Endodermal cell (in vitro differentiated cells): Measurements from ENCODE around the gene POMC. TPM values are rescaled to one million over a fixed set of nuclear protein-coding genes. Genes with fewer than 3 reads are reported as not detected.

Experiments
- DNase-seq: peaks from one replicate; pipeline ENCODE4 v3.0.0-alpha.2; 2017
- H3K27ac ChIP-seq: 2 replicates; pipeline ENCODE4 v1.5.1; 2013; ENCODE audit warnings: mild to moderate bottlenecking, low read depth, low read length, moderate library complexity
- H3K27me3 ChIP-seq: 2 replicates; pipeline ENCODE4 v1.6.1; 2013; ENCODE audit warnings: mild to moderate bottlenecking, low read length, moderate library complexity; ENCODE audit not compliant: insufficient read depth, control insufficient read depth, poor library complexity, severe bottlenecking
- H3K36me3 ChIP-seq: 2 replicates; pipeline ENCODE4 v1.7.0; 2013; ENCODE audit warnings: mild to moderate bottlenecking, low read length, moderate library complexity; ENCODE audit not compliant: control insufficient read depth, insufficient read depth
- H3K4me1 ChIP-seq: one replicate; pipeline ENCODE4 v1.7.0; 2013; ENCODE audit warnings: low read length; ENCODE audit not compliant: control insufficient read depth, insufficient read depth
- H3K4me3 ChIP-seq: 2 replicates; pipeline ENCODE4 v1.5.1; 2013; ENCODE audit warnings: mild to moderate bottlenecking, low read length, moderate library complexity
- H3K9ac ChIP-seq: 2 replicates; pipeline ENCODE4 v1.6.1; 2013; ENCODE audit warnings: mild to moderate bottlenecking, low read length, moderate library complexity; ENCODE audit not compliant: poor library complexity, severe bottlenecking; ENCODE audit errors: extremely low read depth
- H3K9me3 ChIP-seq: 2 replicates; pipeline ENCODE4 v1.6.1; 2013; ENCODE audit warnings: mild to moderate bottlenecking, low read length, moderate library complexity; ENCODE audit not compliant: control insufficient read depth
- H3K27ac Mint-ChIP-seq: 2 replicates; pipeline ENCODE4 v1.8.0; 2020; ENCODE audit warnings: mixed read lengths
- H3K27me3 Mint-ChIP-seq: 2 replicates; pipeline ENCODE4 v1.8.0; 2021; ENCODE audit warnings: mild to moderate bottlenecking, mixed read lengths; ENCODE audit not compliant: insufficient read depth
- H3K36me3 Mint-ChIP-seq: 2 replicates; pipeline ENCODE4 v1.8.0; 2020; ENCODE audit warnings: low read depth, mixed read lengths
- H3K4me1 Mint-ChIP-seq: 2 replicates; pipeline ENCODE4 v1.8.0; 2020; ENCODE audit warnings: mixed read lengths
- H3K4me3 Mint-ChIP-seq: 2 replicates; pipeline ENCODE4 v1.8.0; 2020; ENCODE audit warnings: mild to moderate bottlenecking, moderate library complexity, mixed read lengths
- H3K9me3 Mint-ChIP-seq: 2 replicates; pipeline ENCODE4 v1.8.0; 2020; ENCODE audit warnings: mild to moderate bottlenecking, mixed read lengths
- WGBS, 2 experiments: methylation state at CpG; one replicate each; pipeline versions ENCODE4 v1.1.5 to v1.1.7; 2013; ENCODE audit warnings: missing lambda C conversion rate in 2 of 2, mixed read lengths in 1 of 2; ENCODE audit not compliant: insufficient coverage in 1 of 2, insufficient read length in 1 of 2; 5-methylcytosine and 5-hydroxymethylcytosine counted together
- total RNA-seq, 2 donors: library from RNA; stranded (reverse); fragmentation: NEBNext Ultra II Directional in 1 of 2; extraction: Animal tissue kit (Norgen Biotek cat#: 25700) in 1 of 2; gene quantifications; 2 replicates in 1 of 2; 3 replicates in 1 of 2; pipeline ENCODE4 v1.2.1, GENCODE V29; 2021
- TF ChIP-seq, protein P1 (sequence below): fragments of 200-600 bp; sonication (generic); conservative IDR thresholded peaks from 2 replicates; pipeline ENCODE4 v1.5.0; 2021; ENCODE audit warnings: antibody characterized with exemption, mild to moderate bottlenecking

POMC gene
- total RNA-seq, 2 donors from 2014 or later = 10.9 to 14.5 TPM

- H3K9me3 ChIP-seq = no peaks in the 10 kb centered on the region
- TF ChIP-seq, protein P1, sequence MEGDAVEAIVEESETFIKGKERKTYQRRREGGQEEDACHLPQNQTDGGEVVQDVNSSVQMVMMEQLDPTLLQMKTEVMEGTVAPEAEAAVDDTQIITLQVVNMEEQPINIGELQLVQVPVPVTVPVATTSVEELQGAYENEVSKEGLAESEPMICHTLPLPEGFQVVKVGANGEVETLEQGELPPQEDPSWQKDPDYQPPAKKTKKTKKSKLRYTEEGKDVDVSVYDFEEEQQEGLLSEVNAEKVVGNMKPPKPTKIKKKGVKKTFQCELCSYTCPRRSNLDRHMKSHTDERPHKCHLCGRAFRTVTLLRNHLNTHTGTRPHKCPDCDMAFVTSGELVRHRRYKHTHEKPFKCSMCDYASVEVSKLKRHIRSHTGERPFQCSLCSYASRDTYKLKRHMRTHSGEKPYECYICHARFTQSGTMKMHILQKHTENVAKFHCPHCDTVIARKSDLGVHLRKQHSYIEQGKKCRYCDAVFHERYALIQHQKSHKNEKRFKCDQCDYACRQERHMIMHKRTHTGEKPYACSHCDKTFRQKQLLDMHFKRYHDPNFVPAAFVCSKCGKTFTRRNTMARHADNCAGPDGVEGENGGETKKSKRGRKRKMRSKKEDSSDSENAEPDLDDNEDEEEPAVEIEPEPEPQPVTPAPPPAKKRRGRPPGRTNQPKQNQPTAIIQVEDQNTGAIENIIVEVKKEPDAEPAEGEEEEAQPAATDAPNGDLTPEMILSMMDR = no peak
- Mint-ChIP-seq H3K4me1 (no peaks in the 10 kb centered on the region), H3K36me3 (no peaks in the 10 kb centered on the region), H3K4me3 (no peak overlapping the region), H3K9me3 (peaks cover 10% of the 10 kb centered on the region), H3K27me3 (peaks cover 12% of the 10 kb centered on the region), H3K27ac (no peak overlapping the region)
- no peaks in the 10 kb centered on the region for H3K36me3 ChIP-seq
- no peak overlapping the region for H3K27ac ChIP-seq
- H3K9ac ChIP-seq = no peak overlapping the region
- no peaks in the 10 kb centered on the region for H3K4me1 ChIP-seq
- H3K27me3 ChIP-seq = peaks cover 11% of the 10 kb centered on the region
- H3K4me3 ChIP-seq = no peak overlapping the region
- DNase-seq = no peak
- 91 to 92% methylated on average over 9 to 10 of the region's 10 CpGs for WGBS, 2 experiments
Observed at GRCh38 chr2:25178976-25179375, 10.6 kb upstream of the POMC start.

DNA sequence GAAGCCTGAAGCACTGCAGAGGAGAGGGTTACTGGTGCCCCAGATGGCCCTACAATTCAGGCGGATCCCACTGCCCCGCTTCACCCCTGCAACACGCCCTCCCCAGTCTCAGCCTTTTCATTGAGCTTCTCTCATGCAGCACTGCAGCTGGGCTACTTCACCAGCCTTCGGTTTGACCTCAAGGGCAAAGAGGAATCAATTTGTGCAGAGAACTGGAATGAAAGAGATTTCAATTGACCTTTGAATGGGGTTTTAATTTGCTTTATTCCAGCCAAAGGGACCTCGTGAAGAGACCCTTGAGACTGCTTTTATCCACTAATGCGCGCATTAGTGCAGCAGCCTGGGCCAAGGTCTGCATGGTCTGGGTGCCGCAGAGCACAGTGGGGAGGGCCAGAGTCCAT lies 8.8 kb upstream of the POMC start:
- no peak for DNase-seq
- H3K36me3 Mint-ChIP-seq = no peaks in the 10 kb centered on the region
- no peak overlapping the region for H3K4me3 Mint-ChIP-seq

DNA sequence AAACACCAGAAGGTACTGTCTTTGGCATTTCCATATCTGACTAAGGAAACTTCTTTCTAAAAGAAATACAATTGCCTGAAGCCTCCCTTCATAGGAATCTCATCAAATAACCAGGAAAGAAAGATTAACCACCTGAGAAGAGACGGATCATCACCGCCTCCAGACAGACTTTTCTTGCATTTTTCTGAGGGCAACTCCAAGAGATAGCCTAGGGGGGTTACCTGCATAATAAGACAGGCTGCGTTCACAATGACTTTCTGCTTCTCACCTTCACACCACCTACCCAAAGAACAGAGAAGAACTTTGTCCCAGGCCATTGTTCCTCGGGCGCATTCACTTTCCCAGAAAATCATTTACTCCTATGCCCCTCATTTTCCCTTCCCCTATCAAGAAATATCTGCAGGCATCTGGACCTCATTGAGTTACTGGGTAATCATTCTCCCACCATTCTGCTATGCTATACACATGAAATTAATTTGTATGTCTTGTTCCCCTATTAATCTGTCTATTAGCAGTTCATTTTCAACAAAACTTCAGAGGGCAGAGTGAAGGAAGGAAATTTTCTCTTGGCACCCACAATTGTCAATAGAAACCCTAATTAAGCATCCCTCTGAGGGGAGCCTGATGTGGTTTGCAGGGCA lies 8.3 kb upstream of the POMC start:
- Mint-ChIP-seq H3K27ac (no peak overlapping the region), H3K4me1 (no peaks in the 10 kb centered on the region), H3K27me3 (peaks cover 13% of the 10 kb centered on the region), H3K9me3 (peaks cover 1% of the 10 kb centered on the region), H3K36me3 (no peaks in the 10 kb centered on the region), H3K4me3 (no peak overlapping the region)
- Histone ChIP-seq H3K9ac (no peak overlapping the region), H3K27me3 (peaks cover 12% of the 10 kb centered on the region), H3K36me3 (no peaks in the 10 kb centered on the region), H3K4me1 (no peaks in the 10 kb centered on the region), H3K9me3 (no peaks in the 10 kb centered on the region), H3K27ac (peak overlapping the region; percentile 11), H3K4me3 (no peak overlapping the region)
- WGBS, 2 experiments = 73 to 75% methylated on average over 3 to 5 of the region's 5 CpGs
- DNase-seq = no peak
- TF ChIP-seq, protein P1 = no peak

More for the DNA sequence above, 8.8 kb upstream of the POMC start:
- Mint-ChIP-seq H3K27me3 (peaks cover 13% of the 10 kb centered on the region), H3K4me1 (no peaks in the 10 kb centered on the region), H3K27ac (no peak overlapping the region), H3K9me3 (peaks cover 5% of the 10 kb centered on the region)
- Histone ChIP-seq H3K27me3 (peaks cover 12% of the 10 kb centered on the region), H3K9me3 (no peaks in the 10 kb centered on the region), H3K36me3 (no peaks in the 10 kb centered on the region), H3K9ac (no peak overlapping the region), H3K27ac (peak overlapping the region; percentile 11), H3K4me3 (no peak overlapping the region), H3K4me1 (no peaks in the 10 kb centered on the region)
- TF ChIP-seq, protein P1 = no peak
- WGBS, 2 experiments = 74 to 88% methylated on average over 5 to 8 of the region's 8 CpGs
